Effector CD4-positive, alpha-beta T cell (primary cell): ENCODE measurements around the gene ALMS1.
"Not testable (repeated sequence)": the region's sequence is repeated elsewhere in the genome, so short reads cannot be mapped to it uniquely, and the experiment has no call there.

Experiments
- DNase-seq: peaks from one replicate; pipeline ENCODE4 v3.0.0-alpha.2; 2020

Gene ALMS1

DNA sequence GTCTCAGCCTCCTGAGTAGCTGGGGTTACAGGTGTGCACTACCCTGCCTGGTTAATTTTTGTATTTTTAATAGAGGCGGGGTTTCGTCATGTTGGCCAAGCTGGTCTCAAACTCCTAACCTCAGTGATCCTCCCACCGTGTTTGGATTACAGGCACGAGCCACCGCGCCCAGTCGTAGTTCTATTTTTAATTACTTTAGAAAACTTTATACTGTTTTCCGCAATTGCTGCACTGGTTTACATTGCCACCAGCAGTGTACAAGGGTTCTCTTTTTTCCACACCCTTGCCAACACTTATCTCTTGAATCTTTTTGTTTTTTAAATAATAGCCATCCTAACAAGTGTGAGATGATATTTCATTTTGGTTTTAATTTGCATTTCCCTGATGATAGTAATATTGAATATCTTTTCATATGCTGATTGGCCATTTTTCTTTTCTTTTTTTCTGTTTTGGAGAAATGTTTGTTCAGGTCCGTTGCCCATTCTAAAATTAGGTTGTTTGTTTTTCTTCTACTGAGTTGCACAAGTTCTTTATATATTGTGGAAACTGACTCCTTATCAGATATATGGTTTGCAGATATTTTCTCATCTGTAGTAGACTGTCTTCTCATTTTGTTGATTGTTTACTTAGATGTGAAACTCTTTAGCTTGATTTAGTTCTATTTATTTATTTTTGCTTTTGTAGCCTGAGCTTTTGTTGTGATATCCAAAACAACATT is 16.9 kb downstream of the ALMS1 start:
- no peak for DNase-seq

DNA sequence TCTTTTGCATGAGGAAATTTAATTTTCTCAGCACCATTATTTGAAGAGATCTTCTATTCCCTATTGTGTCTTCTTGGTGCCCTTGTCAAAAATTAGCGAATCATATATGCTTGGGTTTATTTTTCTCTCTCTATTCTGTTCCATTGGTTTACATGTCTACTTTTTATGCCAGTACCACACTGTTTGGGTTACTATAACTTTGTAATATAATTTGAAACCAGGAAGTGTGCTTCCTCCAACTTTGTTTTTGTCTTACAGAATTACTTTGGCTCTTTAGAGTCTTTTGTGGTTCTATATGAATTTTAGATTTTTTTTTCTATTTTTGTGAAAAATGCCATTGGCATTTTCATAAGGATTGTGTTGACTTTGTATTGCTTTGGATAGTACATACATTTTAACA is 17.6 kb downstream of the ALMS1 start:
- DNase-seq = no peak

DNA sequence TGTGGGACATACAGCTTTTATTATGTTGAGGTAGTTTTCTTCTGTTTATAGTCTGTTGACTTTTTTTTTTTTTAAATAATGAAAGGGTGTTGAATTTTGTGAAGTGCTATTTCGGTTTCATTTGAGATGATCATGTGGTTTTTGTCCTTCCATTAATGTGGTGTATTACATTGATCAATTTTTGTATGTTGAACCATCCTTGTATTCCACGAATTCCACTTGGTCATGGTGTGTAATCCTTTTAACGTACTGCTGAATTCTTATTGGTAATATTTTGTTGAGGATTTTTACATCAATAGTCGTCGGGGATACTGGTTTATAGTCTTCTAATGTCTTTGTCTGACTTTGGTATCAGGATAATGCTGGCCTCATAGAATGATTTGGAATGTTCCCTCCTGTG is 18.8 kb downstream of the ALMS1 start:
- no peak for DNase-seq

DNA sequence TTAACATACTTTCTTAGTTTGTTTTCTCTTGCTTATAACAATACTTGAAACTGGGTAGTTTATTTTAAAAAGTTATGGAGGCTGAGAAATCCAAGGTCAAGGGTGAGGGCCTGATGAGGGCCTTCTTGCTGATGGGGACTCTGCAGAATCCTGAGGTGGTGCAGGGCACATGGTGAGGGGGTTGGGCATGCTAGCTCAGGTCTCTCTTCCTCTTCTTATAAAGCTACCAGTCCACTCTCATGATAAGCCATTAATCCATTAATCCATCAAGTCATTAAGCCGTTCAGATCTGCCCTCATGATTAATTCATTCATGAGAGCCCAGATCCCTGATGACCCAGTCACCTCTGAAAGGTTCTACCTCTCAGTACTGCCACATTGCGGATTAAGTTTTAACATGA is 21.4 kb downstream of the ALMS1 start:
- DNase-seq = no peak

DNA sequence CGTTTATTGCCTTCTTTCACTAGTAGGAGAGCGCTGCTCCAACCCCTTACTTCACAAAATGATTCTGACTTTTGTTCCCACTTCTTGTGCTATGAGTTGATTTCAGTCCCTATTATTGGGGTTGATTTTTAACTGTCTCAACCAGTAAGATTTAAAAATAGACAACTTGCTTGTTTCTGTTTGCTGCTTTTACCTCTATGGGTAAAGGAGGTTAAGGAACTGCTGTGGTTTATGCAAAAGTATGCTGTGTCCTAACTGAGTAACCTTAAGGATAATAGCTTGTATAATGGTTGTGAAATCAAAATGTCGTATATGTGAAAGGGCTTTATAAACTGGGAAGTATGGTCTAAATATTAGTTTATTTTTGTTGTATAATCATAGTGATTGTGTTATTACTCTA is 22.6 kb downstream of the ALMS1 start:
- DNase-seq = no peak

DNA sequence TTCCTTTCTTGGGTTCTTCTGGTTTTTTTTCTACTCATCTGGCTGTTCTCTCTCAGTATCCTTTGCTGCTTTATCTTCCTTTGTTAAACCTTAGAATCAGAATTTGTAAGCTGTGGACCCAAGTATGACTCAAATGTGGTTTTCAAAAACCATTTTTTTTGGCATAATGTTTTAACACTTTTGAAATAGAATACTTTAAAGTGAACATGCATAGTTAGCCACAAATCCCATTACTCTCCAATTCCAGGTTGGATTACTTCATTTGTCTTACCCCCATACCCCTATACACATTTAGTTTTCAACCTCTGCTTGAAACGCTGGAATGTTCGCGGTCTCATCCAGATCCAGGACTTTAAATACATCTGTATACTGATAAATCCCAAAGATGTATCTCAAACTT is 29.1 kb downstream of the ALMS1 start:
- DNase-seq = no peak

DNA sequence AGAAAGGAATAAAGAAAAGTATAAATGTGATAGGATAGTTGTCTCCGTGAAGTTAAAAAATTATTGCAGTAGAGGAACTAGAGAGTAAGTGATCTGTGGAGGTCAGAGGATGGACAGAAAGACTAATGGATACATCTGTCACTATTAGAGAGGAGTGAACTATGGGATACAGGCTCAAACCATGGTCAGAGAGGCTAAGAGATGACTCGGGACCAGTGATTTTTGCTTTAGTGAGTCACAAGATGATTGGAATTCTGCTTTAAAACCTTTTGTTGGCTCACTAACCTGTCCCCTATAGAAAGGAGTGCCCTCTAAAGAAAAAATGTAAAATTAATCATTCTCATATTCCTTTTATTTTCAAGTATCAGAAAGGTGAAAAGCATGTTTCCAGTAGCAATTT is 30.3 kb downstream of the ALMS1 start:
- no peak for DNase-seq

DNA sequence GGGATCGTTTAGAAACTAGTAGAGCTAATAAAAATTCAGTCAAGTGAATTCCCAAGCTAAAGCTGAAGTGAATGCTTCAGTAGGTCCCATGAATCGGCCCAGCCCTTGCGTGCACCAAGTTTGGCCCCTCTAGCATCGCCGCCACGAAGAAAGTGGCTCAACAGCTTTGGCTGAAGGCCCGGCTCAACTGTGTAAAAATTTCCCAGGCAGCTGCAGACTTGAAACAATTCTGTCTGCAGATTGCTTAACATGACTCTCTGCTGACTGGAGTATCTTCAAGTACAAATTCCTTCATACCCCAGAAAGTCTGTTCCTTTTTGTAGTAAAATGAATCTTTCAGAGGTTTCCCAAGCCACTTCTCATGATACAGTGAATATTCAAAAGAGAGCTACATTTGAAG is 32.7 kb downstream of the ALMS1 start:
- DNase-seq = no peak

DNA sequence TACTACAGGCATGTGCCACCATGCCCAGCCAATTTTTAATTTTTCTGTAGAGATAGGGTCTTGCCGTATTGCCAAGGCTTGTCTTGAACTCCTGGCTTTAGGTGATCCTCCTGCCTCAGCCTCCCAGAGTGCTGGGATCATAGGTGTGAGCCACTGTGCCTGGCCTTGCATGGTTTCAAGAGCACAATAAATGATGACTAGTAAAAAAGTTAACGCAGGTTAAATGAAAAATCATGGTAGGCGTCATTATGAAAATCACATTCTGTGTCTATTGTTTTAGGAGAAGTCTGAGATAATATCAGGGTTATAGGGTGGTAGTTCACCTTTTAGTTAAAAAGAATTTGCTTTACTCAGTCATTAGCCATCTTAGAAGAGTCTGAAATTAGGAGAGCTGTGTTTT is 38.3 kb downstream of the ALMS1 start:
- DNase-seq = no peak

DNA sequence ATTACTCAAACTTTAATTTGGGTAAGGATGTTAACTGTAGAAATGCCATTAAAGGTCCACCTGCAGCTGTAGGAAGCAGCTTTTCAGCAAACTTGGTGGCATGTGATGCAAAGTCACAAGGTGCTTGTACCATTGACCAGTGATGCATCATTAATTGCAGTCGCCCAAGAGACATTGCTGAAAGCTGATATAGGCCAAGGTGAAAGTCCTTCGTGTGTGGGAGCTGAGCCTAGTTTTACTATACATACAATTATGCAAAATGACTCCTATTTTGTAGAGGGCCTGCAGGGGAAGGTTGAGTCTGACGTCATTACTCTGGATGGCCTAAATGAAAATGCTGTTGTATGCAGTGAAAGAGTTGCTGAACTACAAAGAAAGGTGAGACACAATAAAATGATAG is 40.5 kb downstream of the ALMS1 start:
- no peak for DNase-seq

DNA sequence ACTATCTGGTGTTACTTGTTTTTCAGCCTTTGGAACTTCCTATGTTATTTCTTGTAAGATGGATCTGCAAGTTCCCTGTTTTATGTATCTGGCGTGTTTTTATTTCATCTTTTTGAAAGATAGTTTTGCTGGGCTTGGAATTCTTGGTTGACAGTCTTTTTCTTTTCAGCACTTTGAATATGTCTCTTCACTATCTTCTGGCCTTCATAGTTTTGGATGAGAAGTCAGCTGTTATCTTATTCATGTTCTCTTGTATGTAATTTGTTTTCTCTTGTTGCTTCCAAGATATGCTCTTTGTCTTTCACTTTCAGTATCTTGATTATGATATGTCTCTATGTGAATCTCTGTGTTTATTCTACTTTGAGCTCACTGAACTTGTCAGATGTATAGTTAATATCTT is 50.4 kb downstream of the ALMS1 start:
- DNase-seq = no peak

DNA sequence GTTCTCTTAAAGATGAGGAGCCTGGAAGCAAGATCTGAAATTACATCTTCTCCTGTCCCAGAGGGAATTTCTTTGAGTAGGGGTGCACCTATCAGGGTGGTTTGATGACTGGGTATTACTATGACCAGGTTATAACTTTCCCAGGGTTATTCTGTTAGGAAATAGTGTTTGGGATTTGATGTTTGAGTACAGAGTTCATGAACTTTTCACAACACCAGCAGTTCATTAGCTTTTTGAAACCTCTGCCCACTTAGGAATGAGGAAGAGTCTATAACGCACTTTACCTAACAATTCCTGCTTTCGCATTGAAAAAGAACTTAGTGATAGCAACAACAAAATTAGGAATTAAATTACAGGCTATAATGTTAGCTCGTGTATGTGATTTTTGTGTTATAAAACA is 58.6 kb downstream of the ALMS1 start:
- DNase-seq = no peak

DNA sequence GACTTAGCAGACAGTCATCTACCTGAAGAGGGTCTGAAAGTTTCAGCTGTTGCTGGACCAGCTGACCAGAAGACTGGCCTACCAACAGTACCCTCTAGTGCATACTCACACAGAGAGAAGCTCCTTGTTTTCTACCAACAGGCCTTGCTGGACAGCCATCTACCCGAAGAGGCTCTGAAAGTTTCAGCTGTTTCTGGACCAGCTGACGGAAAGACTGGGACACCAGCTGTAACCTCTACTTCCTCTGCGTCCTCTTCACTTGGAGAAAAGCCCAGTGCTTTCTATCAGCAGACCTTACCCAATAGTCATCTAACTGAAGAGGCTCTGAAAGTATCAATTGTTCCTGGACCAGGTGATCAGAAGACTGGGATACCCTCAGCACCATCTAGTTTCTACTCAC is 63.2 kb downstream of the ALMS1 start:
- DNase-seq = no peak

DNA sequence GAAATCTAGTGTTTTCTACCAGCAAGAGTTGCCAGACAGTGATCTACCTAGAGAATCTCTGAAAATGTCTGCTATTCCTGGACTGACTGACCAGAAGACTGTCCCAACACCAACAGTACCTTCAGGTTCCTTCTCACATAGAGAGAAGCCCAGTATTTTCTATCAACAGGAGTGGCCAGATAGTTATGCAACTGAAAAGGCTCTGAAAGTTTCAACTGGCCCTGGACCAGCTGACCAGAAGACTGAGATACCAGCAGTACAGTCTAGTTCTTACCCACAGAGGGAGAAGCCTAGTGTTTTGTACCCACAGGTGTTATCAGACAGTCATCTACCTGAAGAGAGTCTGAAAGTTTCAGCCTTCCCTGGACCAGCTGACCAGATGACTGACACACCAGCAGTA is 63.8 kb downstream of the ALMS1 start:
- no peak for DNase-seq

DNA sequence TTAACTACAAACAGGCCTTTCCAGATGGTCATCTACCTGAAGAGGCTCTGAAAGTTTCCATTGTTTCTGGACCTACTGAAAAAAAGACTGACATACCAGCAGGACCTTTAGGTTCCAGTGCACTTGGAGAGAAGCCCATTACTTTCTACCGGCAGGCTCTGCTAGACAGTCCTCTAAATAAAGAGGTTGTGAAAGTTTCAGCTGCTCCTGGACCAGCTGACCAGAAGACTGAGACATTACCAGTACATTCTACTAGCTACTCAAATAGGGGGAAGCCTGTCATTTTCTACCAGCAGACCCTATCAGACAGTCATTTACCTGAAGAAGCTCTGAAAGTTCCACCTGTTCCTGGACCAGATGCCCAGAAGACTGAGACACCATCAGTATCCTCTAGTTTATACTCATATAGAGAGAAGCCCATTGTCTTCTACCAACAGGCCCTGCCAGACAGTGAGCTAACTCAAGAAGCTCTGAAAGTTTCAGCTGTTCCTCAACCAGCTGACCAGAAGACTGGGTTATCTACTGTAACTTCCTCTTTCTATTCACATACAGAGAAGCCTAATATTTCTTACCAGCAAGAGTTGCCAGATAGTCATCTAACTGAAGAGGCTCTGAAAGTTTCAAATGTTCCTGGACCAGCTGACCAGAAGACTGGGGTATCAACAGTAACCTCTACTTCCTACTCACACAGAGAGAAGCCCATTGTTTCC is 65.8 kb downstream of the ALMS1 start:
- DNase-seq = no peak

DNA sequence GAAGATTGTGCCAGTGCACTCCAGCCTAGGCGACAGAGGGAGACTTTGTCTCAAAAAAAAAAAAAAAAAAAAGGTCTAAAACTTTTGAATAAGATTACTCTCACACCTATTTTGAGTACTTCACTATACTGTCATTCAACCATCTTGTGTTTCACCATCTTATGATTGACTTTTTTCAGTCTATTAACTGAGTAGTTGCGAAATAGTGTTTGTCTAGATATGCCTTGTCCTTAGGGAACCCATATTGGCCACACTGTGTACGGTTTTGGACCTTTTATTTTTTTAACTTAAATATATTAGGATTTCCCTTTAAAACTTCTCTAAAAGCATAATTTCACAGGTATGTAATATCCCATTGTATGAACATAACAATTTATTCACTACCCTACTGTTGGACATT is 72.3 kb downstream of the ALMS1 start:
- DNase-seq = no peak

DNA sequence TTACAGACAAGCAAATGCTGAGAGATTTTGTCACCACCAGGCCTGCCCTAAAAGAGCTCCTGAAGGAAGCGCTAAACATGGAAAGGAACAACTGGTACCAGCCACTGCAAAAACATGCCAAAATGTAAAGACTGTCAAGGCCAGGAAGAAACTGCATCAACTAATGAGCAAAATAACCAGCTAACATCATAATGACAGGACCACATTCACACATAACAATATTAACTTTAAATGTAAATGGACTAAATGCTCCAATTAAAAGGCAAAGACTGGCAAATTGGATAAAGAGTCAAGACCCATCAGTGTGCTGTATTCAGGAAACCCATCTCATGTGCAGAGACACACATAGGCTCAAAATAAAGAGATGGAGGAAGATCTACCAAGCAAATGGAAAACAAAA is 76.8 kb downstream of the ALMS1 start:
- DNase-seq = not testable (repeated sequence)

DNA sequence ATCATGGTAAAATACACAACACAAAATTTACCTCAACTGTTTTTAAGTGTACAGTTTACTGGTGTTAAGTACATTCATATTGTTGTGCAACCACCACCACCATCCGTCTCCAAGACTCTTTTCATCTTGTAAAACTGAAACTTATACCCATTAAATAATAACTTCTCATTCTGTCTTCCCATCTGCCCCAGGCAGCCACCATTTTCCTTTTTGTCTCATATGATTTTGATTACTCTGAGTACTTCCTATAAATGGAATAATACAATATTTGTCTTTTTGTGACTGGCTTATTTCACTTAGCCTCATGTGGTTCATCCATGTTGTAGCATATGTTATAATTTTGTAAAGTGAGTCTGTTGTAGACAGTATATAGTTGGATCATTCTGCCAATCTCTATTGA is 82.7 kb downstream of the ALMS1 start:
- no peak for DNase-seq

DNA sequence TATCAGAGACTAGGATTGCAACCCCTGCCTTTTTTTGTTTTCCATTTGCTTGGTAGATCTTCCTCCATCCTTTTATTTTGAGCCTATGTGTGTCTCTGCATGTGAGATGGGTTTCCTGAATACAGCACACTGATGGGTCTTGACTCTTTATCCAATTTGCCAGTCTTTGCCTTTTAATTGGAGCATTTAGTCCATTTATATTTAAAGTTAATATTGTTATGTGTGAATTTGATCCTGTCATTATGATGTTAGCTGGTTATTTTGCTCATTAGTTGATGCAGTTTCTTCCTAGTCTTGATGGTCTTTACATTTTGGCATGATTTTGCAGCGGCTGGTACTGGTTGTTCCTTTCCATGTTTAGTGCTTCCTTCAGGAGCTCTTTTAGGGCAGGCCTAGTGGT is 98.2 kb downstream of the ALMS1 start:
- not testable (repeated sequence) for DNase-seq

DNA sequence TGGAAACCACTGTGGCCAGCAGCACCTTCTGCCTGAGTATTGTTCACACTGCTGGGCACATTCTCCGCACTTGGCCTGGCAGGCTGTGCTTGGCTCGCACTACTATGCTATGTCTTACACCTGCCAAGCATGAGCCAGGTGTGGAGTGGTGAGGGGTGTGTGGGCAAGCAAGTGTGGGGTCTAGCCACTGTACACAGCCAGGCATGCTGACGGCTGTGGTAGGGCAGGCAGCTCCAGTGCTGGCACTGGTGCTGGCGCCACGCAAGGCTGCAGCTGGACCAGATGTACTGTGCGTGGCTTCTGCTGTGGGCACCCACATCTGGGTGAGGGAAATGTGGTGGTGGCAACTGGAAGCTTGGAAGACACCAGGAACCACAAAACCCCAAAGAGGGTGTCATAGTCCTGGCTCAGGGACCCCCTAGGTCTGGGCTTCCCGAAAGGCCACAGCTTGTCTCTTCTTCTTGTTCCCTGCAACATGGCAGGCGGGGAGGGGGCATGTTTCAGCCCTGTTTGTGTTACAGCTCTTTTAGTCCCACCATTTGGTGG is 101.5 kb downstream of the ALMS1 start:
- no peak for DNase-seq

DNA sequence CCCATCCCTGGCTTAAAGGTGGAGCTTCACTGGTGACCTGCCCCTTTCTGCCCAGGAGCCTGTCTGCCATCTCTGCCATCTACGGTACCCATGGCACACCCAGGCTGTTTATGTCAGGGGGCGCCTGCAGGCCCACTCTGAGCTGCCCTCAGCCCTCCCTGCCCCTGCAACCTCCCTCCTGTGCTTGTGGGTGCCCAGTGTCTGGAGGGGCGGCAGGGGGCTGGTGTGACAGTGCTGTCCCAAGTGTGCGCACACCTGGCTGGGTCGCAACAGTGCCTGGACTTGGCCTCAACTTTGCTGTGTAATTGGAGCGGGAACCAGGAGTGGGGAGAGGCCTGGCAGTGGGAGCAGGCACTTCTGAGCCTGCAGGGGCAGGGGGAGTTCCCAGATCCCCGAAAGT is 102.4 kb downstream of the ALMS1 start:
- no peak for DNase-seq

DNA sequence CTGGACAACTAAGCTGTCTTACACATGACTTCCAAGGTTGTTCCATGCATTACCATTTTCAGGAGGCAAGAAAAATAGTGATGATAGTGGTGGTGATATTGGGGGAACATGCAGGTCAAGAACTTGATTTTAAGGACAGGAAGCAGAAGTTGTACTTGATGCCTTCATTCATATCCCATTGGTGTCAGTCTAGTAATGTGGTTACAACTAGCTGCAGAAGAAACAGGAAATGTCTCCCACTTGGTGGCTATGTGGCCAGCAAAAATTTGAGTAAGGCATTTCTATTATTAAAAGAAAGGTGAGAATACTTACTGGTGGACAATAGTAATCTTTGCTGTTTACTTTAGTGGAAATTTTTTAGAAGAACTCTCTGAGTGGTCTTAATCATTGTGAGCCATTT is 103.4 kb downstream of the ALMS1 start:
- no peak for DNase-seq

DNA sequence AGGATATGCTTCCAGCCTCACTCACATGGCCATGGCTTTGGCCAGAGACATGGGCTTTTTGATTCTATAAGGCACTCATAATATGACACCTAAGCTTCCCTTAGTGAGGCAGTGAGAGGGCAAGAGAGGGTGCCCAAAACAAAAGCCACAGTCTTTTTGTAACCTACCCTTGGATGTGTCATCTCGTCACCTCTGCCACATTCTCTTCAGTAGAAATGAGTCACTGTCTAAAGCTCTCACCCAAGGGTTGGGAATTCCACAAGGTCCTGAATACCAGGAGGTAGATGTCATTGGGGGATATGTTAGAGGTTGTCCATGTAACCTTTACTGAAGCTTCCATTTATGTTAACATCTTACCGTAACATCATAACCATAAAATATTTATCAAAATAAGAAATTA is 108.4 kb downstream of the ALMS1 start:
- DNase-seq = no peak

DNA sequence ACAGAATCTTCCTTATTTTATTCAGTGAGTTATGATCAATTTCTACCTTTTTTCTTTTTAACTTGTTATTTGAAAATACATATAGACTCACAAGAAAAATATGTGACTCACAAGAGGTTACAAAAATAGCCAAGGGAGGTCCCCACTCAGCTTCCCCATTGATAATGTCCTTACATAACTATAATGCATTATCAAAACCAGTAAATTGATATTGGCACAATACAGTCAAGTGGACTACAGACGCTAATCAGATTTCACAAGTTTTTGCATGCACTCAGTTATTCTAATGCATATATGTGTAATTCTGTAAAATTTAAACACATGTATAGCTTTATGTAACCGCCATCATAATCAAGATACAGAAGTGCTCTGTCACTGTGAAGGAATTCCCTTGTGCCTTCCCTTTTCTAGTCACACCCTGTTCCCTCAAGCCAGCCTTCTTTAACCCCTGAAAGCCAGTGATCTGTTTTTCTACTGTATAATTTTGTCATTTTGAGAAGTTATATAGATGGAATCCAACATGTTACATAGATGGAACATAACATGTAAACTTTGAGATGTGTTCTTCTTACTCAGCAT is 118.4 kb downstream of the ALMS1 start:
- DNase-seq = no peak
